HEK293T (cell line): ENCODE results near the gene KIF16B.

Experiments used
- ELF4 ChIP-seq: fragments of 450-650 bp; IDR thresholded peaks from 2 replicates; pipeline ENCODE4 v1.6.1; 2017; ENCODE audit warnings: antibody characterized with exemption
- FOXK2 ChIP-seq: fragments of 450-650 bp; IDR thresholded peaks from 2 replicates; pipeline ENCODE4 v1.6.1; 2016; ENCODE audit warnings: mild to moderate bottlenecking
- ZNF384 ChIP-seq: fragments of 450-650 bp; IDR thresholded peaks from 2 replicates; pipeline ENCODE4 v1.6.1; 2016

DNA sequence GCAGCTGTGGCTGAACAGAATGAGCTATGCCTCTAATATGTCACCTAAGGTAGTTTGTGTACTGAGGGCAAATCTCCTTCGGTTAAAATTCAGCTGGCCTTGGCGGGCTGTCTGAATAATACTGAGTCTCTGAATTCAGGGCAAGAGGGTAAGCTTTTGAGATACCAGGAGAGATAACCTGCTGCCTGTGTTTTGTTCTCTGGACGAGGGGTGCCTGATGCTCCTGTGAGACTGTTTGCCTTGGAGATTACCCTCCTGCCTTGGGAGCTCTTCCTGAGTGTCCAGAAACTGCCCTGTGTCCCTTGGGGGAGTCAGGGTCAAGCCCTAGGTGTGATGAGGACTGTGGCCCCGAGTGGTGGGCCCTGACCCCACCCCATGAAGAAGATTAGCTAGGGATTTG lies 282.9 kb downstream of the KIF16B start:
- TF ChIP-seq ZNF384 (no peak), FOXK2 (no peak), ELF4 (no peak)
